NB4 (cell line): ENCODE measurements around the gene A1CF.

Experiments
- CTCF ChIP-seq: IDR thresholded peaks from one replicate; pipeline ENCODE4 v1.5.1; 2012; ENCODE audit warnings: low read depth, low read length
- POLR2A ChIP-seq: IDR thresholded peaks from 2 replicates; pipeline ENCODE4 v1.6.1; 2011; ENCODE audit warnings: mild to moderate bottlenecking; ENCODE audit not compliant: insufficient read length; ENCODE audit errors: extremely low read depth

GRCh38 chr10:50794490-50794889 lies 90.9 kb downstream of the A1CF start:
- TF ChIP-seq POLR2A (no peak), CTCF (no peak)
